Karpas-422 (cell line): ENCODE results near the gene MYOM1. TPM values are rescaled to one million over a fixed set of nuclear protein-coding genes. Genes with fewer than 3 reads are reported as not detected.

Experiments used
- DNase-seq: peaks from one replicate; pipeline ENCODE4 v3.0.0-alpha.2; 2015
- H2AFZ ChIP-seq: fragments of 200-600 bp; sonication (generic); 2 replicates; pipeline ENCODE4 v1.6.1; 2014; ENCODE audit warnings: antibody characterized with exemption, low read length, mixed read lengths
- H3K27ac ChIP-seq: fragments of 200-600 bp; sonication (generic); 2 replicates; pipeline ENCODE4 v1.5.1; 2014; ENCODE audit warnings: mild to moderate bottlenecking, low read length, moderate library complexity
- H3K27me3 ChIP-seq: fragments of 200-600 bp; sonication (generic); 2 replicates; pipeline ENCODE4 v1.6.1; 2014; ENCODE audit warnings: low read length, mixed read lengths
- H3K36me3 ChIP-seq: fragments of 200-600 bp; sonication (generic); 2 replicates; pipeline ENCODE4 v1.6.1; 2014; ENCODE audit warnings: low read length, mixed read lengths; ENCODE audit not compliant: insufficient read depth
- H3K4me1 ChIP-seq: fragments of 200-600 bp; sonication (generic); 2 replicates; pipeline ENCODE4 v1.6.1; 2014; ENCODE audit warnings: mild to moderate bottlenecking, low read length, mixed read lengths
- H3K4me2 ChIP-seq: fragments of 200-600 bp; sonication (generic); 2 replicates; pipeline ENCODE4 v1.6.1; 2014; ENCODE audit warnings: low read length, low read depth, mild to moderate bottlenecking; ENCODE audit not compliant: poor library complexity, severe bottlenecking
- H3K4me3 ChIP-seq: fragments of 200-600 bp; sonication (generic); 2 replicates; pipeline ENCODE4 v1.5.1; 2014; ENCODE audit warnings: mild to moderate bottlenecking, antibody characterized with exemption, low read length, mixed read lengths
- H3K79me2 ChIP-seq: fragments of 200-600 bp; sonication (generic); 2 replicates; pipeline ENCODE4 v1.6.1; 2014; ENCODE audit warnings: mild to moderate bottlenecking, low read length, mixed read lengths
- H3K9ac ChIP-seq: fragments of 200-600 bp; sonication (generic); 2 replicates; pipeline ENCODE4 v1.6.0; 2014; ENCODE audit warnings: low read length
- H3K9me2 ChIP-seq: fragments of 200-600 bp; sonication (generic), shearing (Covaris generic); replicated peaks from 2 replicates; pipeline ENCODE4 v1.6.0; 2014; ENCODE audit warnings: mild to moderate bottlenecking, low read length, moderate library complexity; ENCODE audit not compliant: insufficient read depth
- H3K9me3 ChIP-seq: fragments of 300-700, 200-600 bp; sonication (generic); 2 replicates; pipeline ENCODE4 v1.6.1; 2014; ENCODE audit warnings: low read length, mixed read lengths
- H4K20me1 ChIP-seq: fragments of 200-600 bp; sonication (generic); 2 replicates; pipeline ENCODE4 v1.6.1; 2014; ENCODE audit warnings: mild to moderate bottlenecking, antibody characterized with exemption, low read length, low read depth; ENCODE audit not compliant: insufficient read depth
- total RNA-seq: library from RNA; depleted of rRNA; stranded (reverse); fragments of >200 nt; shearing (Covaris generic); gene quantifications from 2 replicates; pipeline ENCODE4 v1.2.3, GENCODE V29; 2014; ENCODE audit warnings: low replicate concordance

The MYOM1 gene
- total RNA-seq, 1 experiment from 2014 or later, result not detected

GRCh38 chr18:3252843-3253242, 33.1 kb upstream of the MYOM1 start:
- Histone ChIP-seq H3K4me1 (peaks cover 67% of the 10 kb centered on the region), H2AFZ (no peak overlapping the region)

GRCh38 chr18:3251963-3252277, 32.2 kb upstream of the MYOM1 start:
- Histone ChIP-seq H3K79me2 (peaks cover 56% of the 10 kb centered on the region), H3K4me3 (no peak overlapping the region), H2AFZ (no peak overlapping the region), H3K36me3 (peaks cover 47% of the 10 kb centered on the region; the same call in 1 of the 2 replicates), H3K27ac (no peak overlapping the region), H3K4me2 (no peak overlapping the region), H3K9ac (no peak overlapping the region), H3K27me3 (no peaks in the 10 kb centered on the region), H3K9me3 (no peaks in the 10 kb centered on the region), H3K9me2 (no peaks in the 10 kb centered on the region), H3K4me1 (peaks cover 66% of the 10 kb centered on the region), H4K20me1 (peaks cover 14% of the 10 kb centered on the region; the same call in 1 of the 2 replicates)
- no peak for DNase-seq

More at GRCh38 chr18:3252843-3253242, 33.1 kb upstream of the MYOM1 start:
- H3K4me3 ChIP-seq, result no peak overlapping the region
- H3K9me2 ChIP-seq, result no peaks in the 10 kb centered on the region
- H3K27me3 ChIP-seq, result no peaks in the 10 kb centered on the region
- H3K27ac ChIP-seq, result no peak overlapping the region
- peaks cover 54% of the 10 kb centered on the region for H3K79me2 ChIP-seq
- H3K9ac ChIP-seq, result no peak overlapping the region
- H3K4me2 ChIP-seq, result no peak overlapping the region
- peaks cover 49% of the 10 kb centered on the region; the same call in 1 of the 2 replicates for H3K36me3 ChIP-seq
- no peak for DNase-seq
- H4K20me1 ChIP-seq, result peaks cover 14% of the 10 kb centered on the region; the same call in 1 of the 2 replicates
- H3K9me3 ChIP-seq, result no peaks in the 10 kb centered on the region

- Histone ChIP-seq H3K4me1 (peaks cover 66% of the 10 kb centered on the region), H3K79me2 (peaks cover 56% of the 10 kb centered on the region), H3K36me3 (peaks cover 42% of the 10 kb centered on the region; the same call in 1 of the 2 replicates), H3K27ac (no peak overlapping the region; the same call in 1 of the 2 replicates), H3K9ac (no peak overlapping the region), H3K27me3 (no peaks in the 10 kb centered on the region), H2AFZ (no peak overlapping the region), H3K4me3 (no peak overlapping the region), H3K4me2 (no peak overlapping the region), H4K20me1 (peaks cover 14% of the 10 kb centered on the region; the same call in 1 of the 2 replicates), H3K9me2 (no peaks in the 10 kb centered on the region), H3K9me3 (no peaks in the 10 kb centered on the region)
- peak; percentile 41 for DNase-seq
These were observed 31.6 kb upstream of the MYOM1 start for GRCh38 chr18:3251249-3251962.

DNA sequence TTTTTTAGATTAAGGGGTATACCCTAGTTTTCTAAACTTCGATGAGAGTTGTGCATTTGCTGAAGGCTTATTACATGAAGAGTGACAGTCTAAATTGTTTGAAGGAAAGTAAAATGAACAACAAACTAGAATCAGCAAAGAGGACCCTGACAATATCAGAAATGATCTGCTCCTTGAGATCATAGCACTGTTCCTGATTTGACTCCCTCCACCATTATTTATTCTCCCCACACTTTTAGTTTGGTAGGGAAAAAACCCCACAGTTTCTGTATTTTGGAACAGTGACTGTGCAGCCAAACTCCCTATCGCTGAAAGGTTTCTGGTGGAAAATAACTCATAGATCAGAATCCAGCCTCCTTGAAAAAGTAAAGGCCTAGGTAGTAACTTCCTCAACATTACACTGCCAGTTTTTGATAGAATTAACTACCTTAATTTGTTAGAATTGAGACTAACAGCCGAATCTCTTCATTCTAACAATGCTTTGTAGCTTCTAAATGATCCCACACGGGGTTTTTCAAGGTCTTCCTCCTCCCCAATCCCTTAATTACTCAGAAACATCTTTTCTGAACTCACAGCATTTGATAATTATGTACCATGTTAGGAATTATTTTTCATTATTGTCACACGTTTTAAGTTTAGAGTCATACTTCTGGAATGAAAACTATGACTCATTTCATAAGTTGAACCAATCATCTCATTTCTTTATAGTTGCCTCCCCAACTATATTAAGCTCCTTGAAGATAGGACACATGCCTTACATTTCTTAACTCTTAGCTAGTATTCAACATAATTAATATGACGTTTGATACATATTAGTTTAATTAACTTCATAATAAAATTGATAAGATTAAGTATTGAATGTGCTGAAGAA, 30.7 kb upstream of the MYOM1 start:
- Histone ChIP-seq H4K20me1 (peaks cover 14% of the 10 kb centered on the region; the same call in 1 of the 2 replicates), H2AFZ (no peak overlapping the region), H3K79me2 (peaks cover 56% of the 10 kb centered on the region), H3K4me3 (no peak overlapping the region), H3K27me3 (no peaks in the 10 kb centered on the region), H3K9ac (no peak overlapping the region), H3K27ac (peak overlapping the region; percentile 30), H3K4me1 (peaks cover 64% of the 10 kb centered on the region), H3K9me2 (no peaks in the 10 kb centered on the region), H3K36me3 (peaks cover 34% of the 10 kb centered on the region; the same call in 1 of the 2 replicates), H3K4me2 (peak overlapping the region; percentile 86), H3K9me3 (no peaks in the 10 kb centered on the region)
- DNase-seq, result no peak

GRCh38 chr18:3248658-3249359, 29.0 kb upstream of the MYOM1 start:
- Histone ChIP-seq H4K20me1 (peaks cover 14% of the 10 kb centered on the region; the same call in 1 of the 2 replicates), H2AFZ (no peak overlapping the region)
- peak; percentile 77 for DNase-seq

DNA sequence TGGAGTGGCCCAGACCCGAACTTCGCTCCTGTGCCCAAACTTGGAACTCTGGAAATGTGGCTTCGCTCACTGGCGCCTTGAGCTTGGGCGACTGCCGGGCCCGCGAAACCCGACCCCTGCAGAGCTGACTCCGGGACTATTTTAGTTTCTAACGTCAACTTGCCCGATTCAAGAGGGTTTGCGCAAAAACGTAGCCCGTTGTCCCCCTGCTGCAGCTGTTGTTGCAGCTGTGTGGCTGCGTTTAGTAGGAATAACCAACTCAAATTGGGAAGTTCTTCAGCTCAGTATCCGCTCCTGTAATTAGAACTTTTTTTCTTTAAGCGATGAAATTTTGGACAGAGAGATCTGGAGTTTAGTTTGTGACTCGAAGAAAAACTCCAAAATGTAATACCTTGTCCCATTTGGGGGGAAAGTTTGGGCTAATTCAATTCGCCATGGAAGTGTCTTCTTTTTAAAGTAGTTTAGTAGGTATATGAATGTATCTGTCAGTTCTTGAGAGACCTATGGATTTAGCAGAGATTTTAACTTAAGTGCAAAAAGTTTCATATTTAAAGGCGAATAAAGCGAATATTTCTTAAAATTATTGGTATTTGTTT, 28.4 kb upstream of the MYOM1 start:
- peak; percentile 75 for DNase-seq

More at GRCh38 chr18:3248658-3249359, 29.0 kb upstream of the MYOM1 start:
- Histone ChIP-seq H3K27me3 (no peaks in the 10 kb centered on the region), H3K79me2 (peaks cover 49% of the 10 kb centered on the region), H3K36me3 (peaks cover 18% of the 10 kb centered on the region; the same call in 1 of the 2 replicates), H3K4me1 (peaks cover 47% of the 10 kb centered on the region), H3K27ac (peak overlapping the region; percentile 79), H3K9me2 (no peaks in the 10 kb centered on the region), H3K9ac (peak overlapping the region; percentile 95), H3K4me3 (peak overlapping the region; percentile 89), H3K4me2 (peak overlapping the region; percentile 86), H3K9me3 (no peaks in the 10 kb centered on the region)

GRCh38 chr18:3247240-3248061, 27.7 kb upstream of the MYOM1 start, which contains the start of gene MYL12A:
MYL12A (plus strand) TSS chr18:3247801; CDS start chr18:3253248, 5,447 bp downstream.
- DNase-seq, result peak; percentile 99
- Histone ChIP-seq H3K79me2 (peaks cover 44% of the 10 kb centered on the region), H3K4me3 (peak within 1 kb of the TSS; percentile 89), H3K27ac (peak within 1 kb of the TSS; percentile 82), H4K20me1 (peaks cover 14% of the 10 kb centered on the region; the same call in 1 of the 2 replicates), H3K9ac (peak within 1 kb of the TSS; percentile 95), H3K27me3 (no peaks in the 10 kb centered on the region), H3K4me1 (peaks cover 44% of the 10 kb centered on the region), H3K36me3 (peaks cover 15% of the 10 kb centered on the region; the same call in 1 of the 2 replicates), H3K9me2 (no peaks in the 10 kb centered on the region), H3K4me2 (peak within 1 kb of the TSS; percentile 86), H2AFZ (peak within 1 kb of the TSS; percentile 87), H3K9me3 (no peaks in the 10 kb centered on the region)

More for the DNA sequence above, 28.4 kb upstream of the MYOM1 start:
- H3K27me3 ChIP-seq, result no peaks in the 10 kb centered on the region
- peak overlapping the region; percentile 95 for H3K9ac ChIP-seq
- no peak overlapping the region for H2AFZ ChIP-seq
- H3K9me2 ChIP-seq, result no peaks in the 10 kb centered on the region
- peaks cover 44% of the 10 kb centered on the region for H3K4me1 ChIP-seq
- no peaks in the 10 kb centered on the region for H3K9me3 ChIP-seq
- peaks cover 18% of the 10 kb centered on the region; the same call in 1 of the 2 replicates for H3K36me3 ChIP-seq
- peaks cover 49% of the 10 kb centered on the region for H3K79me2 ChIP-seq
- H3K27ac ChIP-seq, result peak overlapping the region; percentile 79
- H3K4me3 ChIP-seq, result peak overlapping the region; percentile 89
- peaks cover 14% of the 10 kb centered on the region; the same call in 1 of the 2 replicates for H4K20me1 ChIP-seq
- H3K4me2 ChIP-seq, result peak overlapping the region; percentile 86
